ENCODE results near the gene HTT-AS.

- TF ChIP-seq CTCF (IDR thresholded peaks at IDR 0.05): no peak
- no peak for TF ChIP-seq POLR2A (IDR thresholded peaks at IDR 0.05)
Observed at GRCh38 chr4:3067473-3068001, 6.8 kb downstream of the HTT-AS start.
